ENCODE data around the gene GPR108. TPM values are rescaled to one million over a fixed set of nuclear protein-coding genes. Genes with fewer than 3 reads are reported as not detected.

The GPR108 gene
- total RNA-seq, 2 donors from 2014 or later: 61.4 to 67.2 TPM

- Mint-ChIP-seq H3K36me3 (ENCODE audit: low read depth) (no peaks in the 10 kb centered on the region), H3K27ac (no peak overlapping the region), H3K27me3 (ENCODE audit: insufficient read depth) (peaks cover 32% of the 10 kb centered on the region), H3K9me3 (no peaks in the 10 kb centered on the region), H3K4me3 (no peak overlapping the region), H3K4me1 (peaks cover 9% of the 10 kb centered on the region)
- Histone ChIP-seq H3K27me3 (ENCODE audit: control insufficient read depth, insufficient read depth, low read length, poor library complexity, severe bottlenecking) (peaks cover 10% of the 10 kb centered on the region), H3K36me3 (ENCODE audit: control insufficient read depth, insufficient read depth, low read length) (no peaks in the 10 kb centered on the region), H3K9me3 (ENCODE audit: control insufficient read depth, low read length) (no peaks in the 10 kb centered on the region), H3K27ac (ENCODE audit: low read depth, low read length) (no peak overlapping the region), H3K4me3 (ENCODE audit: low read length) (no peak overlapping the region), H3K4me1 (ENCODE audit: control insufficient read depth, insufficient read depth, low read length) (no peaks in the 10 kb centered on the region), H3K9ac (ENCODE audit: extremely low read depth, low read length, poor library complexity, severe bottlenecking) (no peak overlapping the region)
- TF ChIP-seq CTCF (conservative IDR thresholded peaks at IDR 0.05): no peak
- DNase-seq: no peak
- WGBS, 2 experiments (ENCODE audit: insufficient coverage in 1 of 2, insufficient read length in 1 of 2): 74% methylated on average over 2 of the region's 3 CpGs; no CpG with 5 or more reads in 1 of the 2 experiments
Observed at GRCh38 chr19:6706633-6706958, 30.8 kb downstream of the GPR108 start.

- Histone ChIP-seq H3K36me3 (ENCODE audit: control insufficient read depth, insufficient read depth, low read length) (no peaks in the 10 kb centered on the region), H3K4me3 (ENCODE audit: low read length) (no peak overlapping the region), H3K9me3 (ENCODE audit: control insufficient read depth, low read length) (peaks cover 2% of the 10 kb centered on the region), H3K27me3 (ENCODE audit: control insufficient read depth, insufficient read depth, low read length, poor library complexity, severe bottlenecking) (peaks cover 10% of the 10 kb centered on the region), H3K9ac (ENCODE audit: extremely low read depth, low read length, poor library complexity, severe bottlenecking) (no peak overlapping the region), H3K27ac (ENCODE audit: low read depth, low read length) (no peak overlapping the region), H3K4me1 (ENCODE audit: control insufficient read depth, insufficient read depth, low read length) (no peaks in the 10 kb centered on the region)
- TF ChIP-seq CTCF (conservative IDR thresholded peaks at IDR 0.05): no peak
- Mint-ChIP-seq H3K9me3 (no peaks in the 10 kb centered on the region), H3K4me1 (peaks cover 5% of the 10 kb centered on the region), H3K27me3 (ENCODE audit: insufficient read depth) (peaks cover 27% of the 10 kb centered on the region), H3K36me3 (ENCODE audit: low read depth) (no peaks in the 10 kb centered on the region), H3K4me3 (no peak overlapping the region), H3K27ac (no peak overlapping the region)
- DNase-seq: no peak
- WGBS, 2 experiments (ENCODE audit: insufficient coverage in 1 of 2, insufficient read length in 1 of 2): 81 to 86% methylated on average over 7 to 11 of the region's 11 CpGs
Observed at GRCh38 chr19:6705931-6706632, 31.3 kb downstream of the GPR108 start.

GRCh38 chr19:6700586-6701316 lies 36.6 kb downstream of the GPR108 start:
- WGBS, 2 experiments (ENCODE audit: insufficient coverage in 1 of 2, insufficient read length in 1 of 2): 86 to 95% methylated on average over 7 to 8 of the region's 8 CpGs
- Histone ChIP-seq H3K4me1 (ENCODE audit: control insufficient read depth, insufficient read depth, low read length) (no peaks in the 10 kb centered on the region), H3K36me3 (ENCODE audit: control insufficient read depth, insufficient read depth, low read length) (no peaks in the 10 kb centered on the region), H3K9me3 (ENCODE audit: control insufficient read depth, low read length) (peaks cover 9% of the 10 kb centered on the region), H3K4me3 (ENCODE audit: low read length) (no peak overlapping the region), H3K9ac (ENCODE audit: extremely low read depth, low read length, poor library complexity, severe bottlenecking) (no peak overlapping the region), H3K27ac (ENCODE audit: low read depth, low read length) (no peak overlapping the region), H3K27me3 (ENCODE audit: control insufficient read depth, insufficient read depth, low read length, poor library complexity, severe bottlenecking) (no peaks in the 10 kb centered on the region)
- no peaks in the 10 kb centered on the region for H3K4me1 Mint-ChIP-seq
- H3K9me3 Mint-ChIP-seq: peaks cover 15% of the 10 kb centered on the region
- H3K27ac Mint-ChIP-seq: no peak overlapping the region
- peaks cover 4% of the 10 kb centered on the region for H3K36me3 Mint-ChIP-seq (ENCODE audit: low read depth)
- H3K27me3 Mint-ChIP-seq (ENCODE audit: insufficient read depth): peaks cover 1% of the 10 kb centered on the region
- DNase-seq: no peak
- TF ChIP-seq CTCF (conservative IDR thresholded peaks at IDR 0.05): no peak
- no peak overlapping the region for H3K4me3 Mint-ChIP-seq
